Duodenal mucosa (tissue), 2 donors: Measurements from ENCODE around the gene TMEM134.

Experiments
- H3K27ac ChIP-seq: one replicate; pipeline ENCODE4 v1.7.0; 2013; ENCODE audit warnings: low read depth, low read length
- H3K27me3 ChIP-seq, 2 donors: one replicate each; pipeline ENCODE4 v1.7.0; 2013; ENCODE audit warnings: low read length in 2 of 2, control low read depth in 1 of 2; ENCODE audit not compliant: insufficient read depth in 2 of 2, control insufficient read depth in 1 of 2
- H3K36me3 ChIP-seq, 2 donors: one replicate each; pipeline ENCODE4 v1.7.0; 2013; ENCODE audit warnings: low read length in 2 of 2, control low read depth in 1 of 2; ENCODE audit not compliant: insufficient read depth in 2 of 2, control insufficient read depth in 1 of 2
- H3K4me1 ChIP-seq, 2 donors: one replicate each; pipeline ENCODE4 v1.7.0; 2013; ENCODE audit warnings: low read length in 2 of 2, control low read depth in 1 of 2; ENCODE audit not compliant: insufficient read depth in 2 of 2, control insufficient read depth in 1 of 2
- H3K4me3 ChIP-seq, 2 donors: one replicate each; pipeline ENCODE4 v1.7.0; 2013; ENCODE audit warnings: low read length in 2 of 2, low read depth in 1 of 2
- H3K9ac ChIP-seq, 2 donors: one replicate each; pipeline ENCODE4 v1.7.0; 2013; ENCODE audit warnings: low read length in 2 of 2, low read depth in 1 of 2
- H3K9me3 ChIP-seq, 2 donors: one replicate each; pipeline ENCODE4 v1.7.0; 2013; ENCODE audit warnings: low read length in 2 of 2, control low read depth in 1 of 2; ENCODE audit not compliant: control insufficient read depth in 1 of 2

TMEM134 gene

DNA sequence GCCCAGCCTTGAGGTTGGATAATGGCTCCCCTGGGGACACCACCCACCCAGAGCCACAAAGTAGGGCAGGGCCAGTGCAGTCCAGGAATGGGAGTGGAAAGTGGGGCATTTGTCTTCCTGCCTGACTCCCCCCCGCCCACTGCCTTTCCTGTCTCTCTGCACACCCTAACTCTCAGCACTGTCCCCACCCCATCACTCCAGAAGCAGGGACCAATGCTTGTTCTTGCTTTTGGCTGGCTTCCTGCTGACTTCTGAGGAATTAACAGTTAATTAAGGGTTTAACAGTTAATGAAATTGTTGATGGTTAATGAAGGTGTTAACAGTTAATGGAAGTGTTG, 31.4 kb upstream of the TMEM134 start:
- Histone ChIP-seq H3K4me3 (no peak overlapping the region), H3K27me3 (no peaks in the 10 kb centered on the region), H3K4me1 (peaks cover 6 to 16% of the 10 kb centered on the region in 2 donors), H3K27ac (no peak overlapping the region), H3K9ac (no peak overlapping the region), H3K36me3 (peaks cover 14 to 55% of the 10 kb centered on the region in 2 donors), H3K9me3 (no peaks in the 10 kb centered on the region)

DNA sequence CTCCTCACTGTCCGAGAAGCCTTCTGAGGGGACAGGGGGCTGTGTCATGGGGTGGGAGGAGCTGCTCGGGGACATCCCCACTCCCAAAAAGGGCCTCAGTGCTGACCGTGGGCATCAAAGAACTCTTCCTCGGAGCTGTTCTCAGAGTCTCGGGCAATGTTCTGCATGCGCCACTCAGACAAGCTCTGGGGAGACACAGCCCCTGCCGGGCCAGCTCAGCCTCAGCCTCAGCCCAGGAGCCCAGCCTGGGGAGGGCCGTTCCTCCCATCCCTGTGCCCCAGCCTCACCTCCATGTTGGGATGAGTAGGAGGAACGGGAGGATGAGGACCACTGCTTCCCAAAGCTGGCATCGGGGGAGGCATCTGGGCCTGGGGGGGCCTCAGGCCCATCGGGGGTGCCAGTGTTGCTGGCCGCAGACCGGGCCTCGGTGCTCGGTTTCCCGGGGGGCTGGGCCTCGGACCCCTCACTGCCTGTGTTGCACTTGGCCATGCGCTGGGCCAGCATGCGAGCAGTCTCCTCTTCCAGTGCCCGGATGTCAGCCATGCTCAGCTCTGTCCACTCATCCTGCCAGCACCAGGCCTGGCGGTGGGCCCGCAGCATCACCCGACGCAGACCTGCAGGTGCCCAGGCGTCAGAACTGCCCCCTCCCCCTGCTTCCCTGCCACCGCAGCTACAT, 30.9 kb upstream of the TMEM134 start:
- Histone ChIP-seq H3K36me3 (peaks cover 14 to 60% of the 10 kb centered on the region in 2 donors), H3K4me1 (peaks cover 6 to 14% of the 10 kb centered on the region in 2 donors), H3K27me3 (no peaks in the 10 kb centered on the region), H3K27ac (no peak overlapping the region), H3K9ac (no peak overlapping the region), H3K9me3 (no peaks in the 10 kb centered on the region), H3K4me3 (no peak overlapping the region)

DNA sequence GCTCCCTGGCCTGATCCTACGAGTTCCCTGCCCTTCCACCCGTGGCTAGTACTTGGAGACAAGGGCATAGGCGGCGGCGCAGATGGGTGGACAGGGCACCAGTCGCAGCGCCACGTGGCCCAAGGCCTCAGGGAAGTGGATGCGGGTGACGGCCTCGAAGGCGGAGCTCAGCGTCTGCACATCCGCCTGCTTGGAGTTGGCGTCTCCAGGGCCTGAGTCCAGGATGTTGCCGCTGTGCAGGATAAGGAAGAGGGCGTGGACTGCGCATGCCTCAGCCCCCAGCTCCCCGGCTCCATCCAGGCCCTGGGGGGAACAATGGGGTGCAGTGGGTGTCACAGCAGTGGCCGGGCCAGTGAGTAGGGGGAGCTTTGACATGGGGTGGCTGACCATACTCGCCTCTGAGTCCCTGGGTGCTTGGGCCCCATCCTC, 29.5 kb upstream of the TMEM134 start:
- H3K9me3 ChIP-seq, result no peaks in the 10 kb centered on the region
- H3K27ac ChIP-seq, result no peak overlapping the region
- H3K9ac ChIP-seq, result no peak overlapping the region
- no peaks in the 10 kb centered on the region for H3K27me3 ChIP-seq
- H3K4me3 ChIP-seq, result no peak overlapping the region
- peaks cover 17 to 64% of the 10 kb centered on the region in 2 donors for H3K36me3 ChIP-seq
- H3K4me1 ChIP-seq, result peaks cover 2 to 6% of the 10 kb centered on the region in 2 donors

DNA sequence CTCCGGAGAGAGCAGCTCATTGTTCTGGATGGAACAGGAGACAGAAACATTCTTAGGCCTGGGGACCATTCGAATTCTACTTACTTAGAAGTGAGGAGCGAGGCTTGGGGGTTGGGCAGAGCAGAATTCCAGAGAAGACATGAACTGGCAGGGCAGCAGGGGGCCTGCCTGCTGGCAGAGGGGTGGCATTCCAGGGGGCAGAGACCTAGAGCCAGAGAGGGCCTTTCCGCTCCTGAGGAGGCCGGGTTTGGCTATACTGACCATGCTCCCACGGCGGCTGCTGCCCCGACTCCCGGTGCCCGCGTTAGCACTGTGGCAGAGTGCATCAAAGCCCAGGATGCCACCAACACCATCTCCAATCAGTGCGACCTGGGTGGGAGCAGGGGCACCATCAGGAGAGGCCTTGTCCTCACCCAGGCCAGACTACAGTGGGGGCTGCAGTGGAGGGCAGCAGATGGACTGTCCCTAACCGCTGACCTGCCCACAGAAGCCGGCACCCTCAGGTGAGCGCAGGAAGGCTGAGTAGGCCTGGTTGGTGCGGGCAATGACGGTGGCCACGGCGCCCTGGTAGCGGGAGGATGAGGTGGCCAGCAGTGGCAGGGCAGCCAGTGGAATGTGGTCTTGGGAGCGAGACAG, 28.7 kb upstream of the TMEM134 start:
- Histone ChIP-seq H3K4me1 (no peaks in the 10 kb centered on the region), H3K9ac (no peak overlapping the region), H3K27ac (no peak overlapping the region), H3K27me3 (no peaks in the 10 kb centered on the region), H3K4me3 (no peak overlapping the region), H3K9me3 (no peaks in the 10 kb centered on the region), H3K36me3 (peaks cover 19 to 69% of the 10 kb centered on the region in 2 donors)

DNA sequence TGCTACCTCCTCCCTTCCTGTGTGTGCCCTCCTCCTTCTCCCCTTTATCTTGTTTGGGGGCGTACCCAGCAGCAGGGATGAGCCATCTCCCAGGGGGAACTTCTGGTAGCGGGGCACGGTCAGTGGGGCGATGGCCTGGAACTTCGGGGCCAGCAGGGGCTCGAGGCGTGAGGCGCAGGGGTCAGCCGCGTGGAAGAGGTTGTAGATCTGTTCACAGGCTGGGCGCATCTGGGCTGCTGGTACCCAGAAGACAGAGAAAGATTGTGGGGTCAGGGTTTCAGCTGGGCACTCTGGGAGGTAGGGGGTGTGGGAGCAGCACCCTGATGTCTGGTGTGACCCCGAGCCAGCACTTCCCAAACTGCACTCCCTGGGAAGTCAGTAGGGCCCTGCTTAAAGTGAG, 27.1 kb upstream of the TMEM134 start:
- Histone ChIP-seq H3K27ac (no peak overlapping the region), H3K9ac (no peak overlapping the region), H3K27me3 (no peaks in the 10 kb centered on the region), H3K4me1 (no peaks in the 10 kb centered on the region), H3K36me3 (peaks cover 19 to 71% of the 10 kb centered on the region in 2 donors), H3K9me3 (no peaks in the 10 kb centered on the region), H3K4me3 (no peak overlapping the region)

DNA sequence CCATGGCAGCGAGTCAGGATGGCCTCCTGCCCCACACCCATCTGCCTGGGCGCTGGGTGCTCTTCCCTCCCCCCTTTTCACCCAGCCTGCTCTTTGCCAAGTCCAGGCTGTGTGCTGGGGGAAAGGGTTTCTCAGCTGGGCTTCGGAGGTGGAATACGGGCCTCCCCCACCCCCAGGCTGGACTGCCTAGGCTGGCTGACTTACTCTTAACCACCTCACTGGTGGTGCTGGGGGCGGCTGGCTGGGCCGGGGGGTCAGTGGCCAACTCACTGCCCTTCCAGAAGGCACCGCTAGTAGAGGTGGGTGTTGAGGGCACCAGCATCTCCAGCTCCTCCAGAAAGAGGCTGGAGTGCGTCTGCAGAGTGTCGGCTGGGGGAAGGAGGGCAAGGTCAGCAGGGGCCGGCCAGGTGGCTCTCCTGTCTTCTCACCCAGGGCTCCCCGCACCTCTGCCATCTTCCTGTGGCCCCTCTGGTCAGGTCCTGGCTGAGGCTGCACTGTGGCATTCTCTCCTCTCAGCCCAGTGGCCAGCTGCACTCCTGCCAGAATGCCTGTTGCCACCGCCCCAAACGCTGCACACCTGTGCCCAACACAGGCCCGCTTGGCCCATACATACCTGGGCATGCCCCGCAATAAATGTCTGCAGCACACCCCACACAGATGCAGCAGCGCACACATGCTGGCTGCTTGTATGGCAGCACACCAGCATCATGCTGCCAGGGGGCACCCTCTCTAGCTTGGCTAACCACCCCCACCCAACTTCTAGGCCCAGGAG, 26.4 kb upstream of the TMEM134 start:
- peaks cover 23 to 74% of the 10 kb centered on the region in 2 donors for H3K36me3 ChIP-seq
- H3K9ac ChIP-seq, result no peak overlapping the region

DNA sequence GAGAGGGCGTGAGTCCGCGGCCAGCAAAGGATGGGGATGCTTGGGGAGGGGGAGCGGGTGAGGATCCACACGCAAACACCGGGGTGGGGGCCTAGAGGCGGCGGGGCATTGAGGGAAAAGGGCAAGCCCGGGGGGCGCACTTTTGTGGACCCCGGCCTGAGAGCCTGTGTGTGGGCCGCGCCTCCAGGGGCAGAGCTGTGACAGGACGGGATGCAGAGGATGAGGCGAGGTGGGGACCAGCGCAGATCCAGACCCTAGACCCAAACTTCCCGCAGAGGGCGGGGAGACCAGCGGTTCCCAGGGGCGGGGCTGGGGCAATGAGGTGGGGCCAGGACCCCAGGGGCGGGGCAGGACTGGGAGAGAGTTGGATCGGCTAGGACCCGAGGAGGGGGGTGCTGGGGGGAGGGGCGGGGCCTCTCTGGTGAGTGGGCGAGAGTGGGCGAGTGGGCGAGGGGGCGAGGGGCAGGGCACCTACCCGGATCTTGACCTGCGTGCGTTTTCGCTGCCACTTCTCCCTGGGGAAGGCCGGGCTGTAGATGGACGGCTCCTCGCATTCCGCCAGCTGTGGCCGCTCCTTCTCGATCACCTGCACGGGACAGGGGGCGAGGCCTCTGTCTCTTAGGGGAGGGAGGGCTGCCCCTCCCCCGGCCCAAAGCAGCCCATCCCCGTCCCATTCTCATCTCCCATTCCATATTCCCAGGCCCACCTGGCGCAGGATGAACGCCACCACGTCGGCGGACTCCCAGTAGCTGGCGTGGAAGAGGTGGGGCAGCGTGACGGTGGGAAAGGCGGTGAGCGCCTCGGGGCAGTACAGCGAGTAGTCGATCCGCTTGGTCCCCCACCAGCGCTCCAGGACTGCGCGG, 25.6 kb upstream of the TMEM134 start:
- Histone ChIP-seq H3K9ac (no peak overlapping the region), H3K9me3 (no peaks in the 10 kb centered on the region), H3K36me3 (peaks cover 20 to 73% of the 10 kb centered on the region in 2 donors), H3K4me1 (no peaks in the 10 kb centered on the region), H3K27me3 (no peaks in the 10 kb centered on the region), H3K4me3 (no peak overlapping the region), H3K27ac (no peak overlapping the region)

More for the DNA sequence above, 26.4 kb upstream of the TMEM134 start:
- Histone ChIP-seq H3K27me3 (no peaks in the 10 kb centered on the region), H3K27ac (no peak overlapping the region), H3K4me1 (no peaks in the 10 kb centered on the region), H3K9me3 (no peaks in the 10 kb centered on the region), H3K4me3 (no peak overlapping the region)

DNA sequence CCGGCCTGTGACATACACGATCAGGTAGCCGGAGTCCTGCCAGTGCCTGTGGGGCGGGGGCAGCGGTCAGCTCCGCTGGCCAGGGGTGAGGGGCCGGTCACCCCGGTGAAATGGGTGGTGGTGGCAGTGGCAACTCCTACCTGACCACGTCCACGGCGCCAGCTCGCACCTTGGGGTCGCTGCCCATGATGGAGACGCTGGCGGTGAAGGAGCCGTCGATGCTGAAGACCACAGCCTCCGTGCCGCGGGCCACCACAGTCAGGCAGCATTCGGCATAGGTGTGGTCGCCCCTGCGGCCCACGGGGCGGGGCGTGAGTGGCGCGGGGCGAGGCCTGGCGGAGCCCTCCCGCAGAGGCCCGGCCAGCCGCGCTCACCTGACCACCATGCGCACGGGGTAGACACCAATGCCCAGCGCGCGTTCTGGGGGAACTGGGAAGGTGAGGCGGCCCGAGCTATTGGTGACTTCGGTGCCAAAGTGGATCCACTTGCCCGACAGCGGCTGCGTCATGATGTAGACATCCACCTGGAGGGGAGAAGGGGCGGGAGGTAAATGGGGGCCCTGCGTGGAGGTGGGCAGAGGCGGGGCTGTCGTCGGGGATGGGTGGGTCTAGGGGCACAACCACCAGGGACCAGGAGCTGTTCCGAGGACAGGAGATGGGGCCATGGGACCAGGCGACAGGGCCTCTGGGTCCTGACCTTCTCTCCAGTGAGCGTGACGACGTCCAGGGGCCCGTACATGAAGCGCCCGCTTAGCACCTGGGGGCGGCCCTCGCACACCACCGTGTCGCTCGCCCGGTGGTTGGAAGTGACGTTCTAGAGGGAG, 24.7 kb upstream of the TMEM134 start:
- Histone ChIP-seq H3K9me3 (no peaks in the 10 kb centered on the region), H3K27me3 (no peaks in the 10 kb centered on the region), H3K4me1 (no peaks in the 10 kb centered on the region), H3K9ac (no peak overlapping the region), H3K27ac (no peak overlapping the region), H3K36me3 (peaks cover 22 to 74% of the 10 kb centered on the region in 2 donors), H3K4me3 (no peak overlapping the region)

DNA sequence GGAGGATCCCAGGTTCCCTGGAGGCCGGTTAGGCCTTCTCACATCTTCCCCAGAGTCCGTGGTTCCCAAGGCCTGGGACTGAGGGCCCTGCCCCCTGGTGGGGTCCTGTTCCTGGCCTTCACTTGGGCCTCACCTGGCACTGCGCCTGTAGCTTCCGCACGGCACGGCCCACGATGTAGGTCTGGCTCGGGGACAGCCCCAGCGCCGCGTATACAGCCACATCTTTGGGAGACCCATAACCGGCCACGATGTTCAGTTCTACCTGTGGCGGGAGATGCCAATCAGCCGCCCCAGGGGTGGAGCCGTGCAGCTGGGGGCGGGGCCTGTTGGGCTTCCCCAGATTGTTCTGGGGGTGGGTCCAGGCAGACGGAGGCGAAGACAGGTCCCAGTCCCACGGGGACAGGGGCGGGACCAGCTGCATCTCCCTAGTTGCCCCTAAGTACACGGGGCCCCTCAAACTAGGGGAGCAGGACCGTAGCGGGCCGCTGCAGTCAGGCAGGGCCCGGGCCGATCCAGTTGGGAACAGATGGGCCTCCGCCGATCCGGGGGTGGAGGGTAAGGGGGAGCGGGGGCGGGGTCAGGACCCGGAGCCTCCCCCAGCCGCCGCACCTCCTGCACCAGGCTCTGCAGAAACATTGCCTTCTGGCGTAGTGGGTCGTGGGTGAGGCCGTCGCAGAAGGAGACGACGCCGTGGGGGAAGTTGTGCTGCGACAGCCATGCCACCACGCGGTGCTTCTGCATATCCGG, 23.9 kb upstream of the TMEM134 start:
- Histone ChIP-seq H3K9ac (no peak overlapping the region), H3K9me3 (no peaks in the 10 kb centered on the region), H3K27me3 (no peaks in the 10 kb centered on the region), H3K36me3 (peaks cover 22 to 66% of the 10 kb centered on the region in 2 donors), H3K4me1 (no peaks in the 10 kb centered on the region), H3K27ac (no peak overlapping the region), H3K4me3 (no peak overlapping the region)
